Astrocyte (in vitro differentiated cells and primary cell): ENCODE measurements around the gene BAHCC1. TPM values are rescaled to one million over a fixed set of nuclear protein-coding genes. Genes with fewer than 3 reads are reported as not detected.
A peak's percentile ranks its signal among the peaks of the same experiment; 100 is the strongest.

Source experiments
- DNase-seq: peaks from one replicate; pipeline ENCODE4 v3.0.0-alpha.2; 2010; ENCODE audit warnings: low read depth
- FAIRE-seq: peaks from 2 replicates; lab custom pipeline; 2011; peaks lifted over from hg19 to GRCh38; lab: Jason Lieb, UNC
- H2AFZ ChIP-seq: 2 replicates; pipeline ENCODE4 v1.6.0; 2012; ENCODE audit warnings: low read depth, low read length, inconsistent platforms
- H3K27ac ChIP-seq: 2 replicates; pipeline ENCODE4 v1.5.1; 2011; ENCODE audit warnings: low read depth, low read length, inconsistent platforms
- H3K27me3 ChIP-seq: 2 replicates; pipeline ENCODE4 v1.6.0; 2011; ENCODE audit warnings: low read length, inconsistent platforms; ENCODE audit not compliant: insufficient read depth
- H3K36me3 ChIP-seq: 2 replicates; pipeline ENCODE4 v1.5.1; 2011; ENCODE audit warnings: low read length, inconsistent platforms; ENCODE audit not compliant: insufficient read depth
- H3K4me1 ChIP-seq: 2 replicates; pipeline ENCODE4 v1.5.1; 2011; ENCODE audit warnings: low read length, inconsistent platforms; ENCODE audit not compliant: insufficient read depth
- H3K4me2 ChIP-seq: 2 replicates; pipeline ENCODE4 v1.6.0; 2012; ENCODE audit warnings: low read length, inconsistent platforms
- H3K4me3 ChIP-seq: 2 replicates; pipeline ENCODE4 v1.5.1; 2011; ENCODE audit warnings: low read depth, mild to moderate bottlenecking, low read length, inconsistent platforms; ENCODE audit not compliant: insufficient read depth
- H3K79me2 ChIP-seq: 2 replicates; pipeline ENCODE4 v1.6.0; 2012; ENCODE audit warnings: mild to moderate bottlenecking, low read length, inconsistent platforms; ENCODE audit not compliant: insufficient read depth
- H3K9ac ChIP-seq: 2 replicates; pipeline ENCODE4 v1.6.0; 2012; ENCODE audit warnings: mild to moderate bottlenecking, low read length, inconsistent platforms
- H3K9me3 ChIP-seq: 2 replicates; pipeline ENCODE4 v1.5.1; 2012; ENCODE audit warnings: low read depth, mild to moderate bottlenecking, low read length, inconsistent platforms; ENCODE audit not compliant: insufficient read depth
- H4K20me1 ChIP-seq: 2 replicates; pipeline ENCODE4 v1.6.0; 2012; ENCODE audit warnings: low read length, inconsistent platforms; ENCODE audit not compliant: insufficient read depth
- H3K27ac Mint-ChIP-seq: one replicate; pipeline ENCODE4 v1.8.0; 2021; ENCODE audit warnings: mild to moderate bottlenecking, mixed read lengths; ENCODE audit not compliant: unreplicated experiment
- H3K27me3 Mint-ChIP-seq: one replicate; pipeline ENCODE4 v1.8.0; 2021; ENCODE audit warnings: low read depth, mixed read lengths; ENCODE audit not compliant: unreplicated experiment
- H3K36me3 Mint-ChIP-seq: one replicate; pipeline ENCODE4 v1.8.0; 2021; ENCODE audit warnings: low read depth, mixed read lengths; ENCODE audit not compliant: unreplicated experiment
- H3K4me1 Mint-ChIP-seq: one replicate; pipeline ENCODE4 v1.8.0; 2021; ENCODE audit warnings: low read depth, mixed read lengths; ENCODE audit not compliant: unreplicated experiment
- H3K4me3 Mint-ChIP-seq: one replicate; pipeline ENCODE4 v1.8.0; 2021; ENCODE audit warnings: mild to moderate bottlenecking, moderate library complexity, mixed read lengths; ENCODE audit not compliant: unreplicated experiment
- H3K9me3 Mint-ChIP-seq: one replicate; pipeline ENCODE4 v1.8.0; 2021; ENCODE audit warnings: mild to moderate bottlenecking, mixed read lengths; ENCODE audit not compliant: unreplicated experiment
- EZH2 ChIP-seq: IDR thresholded peaks from 2 replicates; pipeline ENCODE4 v1.6.1; 2012; ENCODE audit warnings: mild to moderate bottlenecking, low read length, inconsistent platforms; ENCODE audit not compliant: insufficient read depth
- total RNA-seq: library from RNA; stranded (reverse); gene quantifications from 2 replicates; pipeline ENCODE4 v1.2.1, GENCODE V29; 2021
- TF ChIP-seq, protein P1 (sequence below): IDR thresholded peaks from 2 replicates; pipeline ENCODE4 v1.5.1; 2011; ENCODE audit warnings: low read depth, mild to moderate bottlenecking, inconsistent platforms, low read length, moderate library complexity; ENCODE audit not compliant: insufficient read depth

Gene BAHCC1
- total RNA-seq, 1 donor from 2014 or later = 18.5 TPM

DNA sequence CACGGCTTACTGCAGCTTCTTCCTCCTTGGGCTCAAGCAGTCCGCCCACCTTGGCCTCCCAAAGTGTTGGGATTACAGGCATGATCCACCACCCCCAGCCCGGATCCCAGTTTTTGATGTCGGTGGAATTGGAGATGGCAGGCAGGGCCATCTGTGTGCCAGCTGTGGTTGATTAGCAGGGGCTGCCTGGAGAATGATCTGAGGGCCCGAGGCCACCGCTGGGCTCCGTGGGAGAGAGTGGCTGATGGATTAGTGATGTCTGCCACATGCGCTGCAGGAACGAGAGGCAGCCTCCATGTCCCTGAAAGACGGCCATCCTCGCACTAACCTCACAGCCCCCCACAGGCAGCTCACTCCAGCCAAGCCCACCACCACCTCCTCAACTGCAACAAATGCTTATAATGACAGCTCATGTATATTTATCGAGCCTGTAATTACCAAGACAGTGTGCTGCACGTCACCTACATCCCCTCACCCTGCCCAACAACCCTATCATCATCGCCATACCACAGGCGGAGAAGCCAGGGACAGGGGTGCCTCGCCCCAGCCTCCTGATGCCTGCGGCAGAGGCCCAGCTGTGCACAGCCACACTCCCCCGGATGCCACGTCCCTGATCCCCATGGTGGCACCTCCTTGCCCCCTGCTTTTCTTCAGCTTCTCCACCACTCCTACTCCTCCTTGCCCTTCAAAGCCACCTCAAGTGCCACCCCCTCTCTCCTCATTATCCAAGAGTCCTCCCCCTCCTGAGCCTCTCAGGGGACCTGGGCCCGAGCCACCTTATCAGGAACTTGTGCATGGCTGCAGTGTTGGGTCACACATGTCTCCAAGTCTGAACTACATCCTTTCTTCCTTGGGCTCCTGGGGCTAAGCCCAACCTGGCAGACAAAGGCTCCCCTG lies 84.2 kb downstream of the BAHCC1 start:
- Mint-ChIP-seq H3K36me3 (no peaks in the 10 kb centered on the region), H3K4me1 (peaks cover 4% of the 10 kb centered on the region), H3K4me3 (no peak overlapping the region), H3K27me3 (peaks cover 53% of the 10 kb centered on the region), H3K27ac (no peak overlapping the region), H3K9me3 (no peaks in the 10 kb centered on the region)
- FAIRE-seq (no peak), DNase-seq (no peak)
- Histone ChIP-seq H3K9me3 (no peaks in the 10 kb centered on the region), H3K4me1 (peaks cover 14% of the 10 kb centered on the region), H3K4me3 (no peak overlapping the region), H3K79me2 (no peaks in the 10 kb centered on the region), H3K27ac (no peak overlapping the region), H3K9ac (no peak overlapping the region), H3K4me2 (no peak overlapping the region), H4K20me1 (no peaks in the 10 kb centered on the region), H3K27me3 (no peaks in the 10 kb centered on the region), H3K36me3 (no peaks in the 10 kb centered on the region), H2AFZ (no peak overlapping the region)
- no peak for TF ChIP-seq EZH2
- TF ChIP-seq, protein P1, sequence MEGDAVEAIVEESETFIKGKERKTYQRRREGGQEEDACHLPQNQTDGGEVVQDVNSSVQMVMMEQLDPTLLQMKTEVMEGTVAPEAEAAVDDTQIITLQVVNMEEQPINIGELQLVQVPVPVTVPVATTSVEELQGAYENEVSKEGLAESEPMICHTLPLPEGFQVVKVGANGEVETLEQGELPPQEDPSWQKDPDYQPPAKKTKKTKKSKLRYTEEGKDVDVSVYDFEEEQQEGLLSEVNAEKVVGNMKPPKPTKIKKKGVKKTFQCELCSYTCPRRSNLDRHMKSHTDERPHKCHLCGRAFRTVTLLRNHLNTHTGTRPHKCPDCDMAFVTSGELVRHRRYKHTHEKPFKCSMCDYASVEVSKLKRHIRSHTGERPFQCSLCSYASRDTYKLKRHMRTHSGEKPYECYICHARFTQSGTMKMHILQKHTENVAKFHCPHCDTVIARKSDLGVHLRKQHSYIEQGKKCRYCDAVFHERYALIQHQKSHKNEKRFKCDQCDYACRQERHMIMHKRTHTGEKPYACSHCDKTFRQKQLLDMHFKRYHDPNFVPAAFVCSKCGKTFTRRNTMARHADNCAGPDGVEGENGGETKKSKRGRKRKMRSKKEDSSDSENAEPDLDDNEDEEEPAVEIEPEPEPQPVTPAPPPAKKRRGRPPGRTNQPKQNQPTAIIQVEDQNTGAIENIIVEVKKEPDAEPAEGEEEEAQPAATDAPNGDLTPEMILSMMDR = no peak

DNA sequence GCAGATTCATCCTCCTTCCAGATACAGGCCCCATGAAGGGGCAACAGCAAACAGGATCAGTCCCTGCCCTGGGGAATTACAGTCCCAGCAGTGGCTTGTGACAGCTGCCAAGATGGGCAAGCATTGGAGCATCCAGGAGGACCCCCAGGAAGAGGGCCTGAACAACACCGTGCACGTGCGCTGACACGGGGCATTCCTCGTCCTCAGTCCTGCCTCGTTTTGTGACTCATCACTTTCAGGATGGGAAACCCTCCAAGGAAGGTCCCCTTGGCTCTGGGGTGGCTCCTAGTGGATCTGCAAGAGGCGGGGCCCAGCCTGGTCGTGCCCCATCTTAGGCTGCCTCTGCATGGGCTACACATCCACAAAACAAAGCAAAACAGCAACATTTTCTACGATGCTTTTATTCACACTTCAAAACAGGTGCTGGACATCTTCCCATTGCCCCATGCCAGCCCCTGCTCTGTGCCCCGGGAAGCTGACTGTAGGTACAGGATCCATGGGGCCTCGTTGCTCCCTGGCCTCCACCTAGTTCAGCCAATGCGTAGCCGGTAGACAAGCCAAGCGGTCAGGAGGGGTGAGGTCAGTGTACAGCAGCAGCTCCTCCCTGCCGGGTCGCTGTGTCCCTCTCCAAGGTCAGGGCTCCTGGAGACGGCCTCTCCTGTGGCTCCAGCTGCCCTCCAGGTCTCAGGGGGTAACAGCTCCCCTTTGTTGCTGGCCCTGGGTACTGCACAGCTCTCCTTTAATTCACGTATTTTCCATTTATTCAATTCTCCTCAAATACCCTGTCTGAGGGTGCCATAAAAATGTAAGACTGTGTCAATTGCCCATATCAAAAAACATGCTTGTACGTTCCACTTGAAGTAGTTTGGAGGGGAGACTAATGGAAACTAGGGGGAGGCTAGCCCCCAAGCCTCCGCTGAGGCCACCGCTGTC lies 85.1 kb downstream of the BAHCC1 start:
- H3K4me3 Mint-ChIP-seq = peak overlapping the region; percentile 37

More for the DNA sequence above, 85.1 kb downstream of the BAHCC1 start:
- peak overlapping the region; percentile 64 for H2AFZ ChIP-seq
- Mint-ChIP-seq H3K4me1 (peaks cover 4% of the 10 kb centered on the region), H3K27me3 (peaks cover 47% of the 10 kb centered on the region), H3K36me3 (no peaks in the 10 kb centered on the region), H3K27ac (no peak overlapping the region), H3K9me3 (no peaks in the 10 kb centered on the region)
- H3K9ac ChIP-seq = no peak overlapping the region
- no peak overlapping the region for H3K27ac ChIP-seq
- no peaks in the 10 kb centered on the region for H3K27me3 ChIP-seq
- TF ChIP-seq EZH2 = no peak
- TF ChIP-seq, protein P1 = no peak
- no peaks in the 10 kb centered on the region for H4K20me1 ChIP-seq
- H3K4me1 ChIP-seq = peaks cover 14% of the 10 kb centered on the region
- DNase-seq (peak; percentile 53), FAIRE-seq (no peak)
- no peak overlapping the region for H3K4me3 ChIP-seq
- no peaks in the 10 kb centered on the region for H3K36me3 ChIP-seq
- H3K4me2 ChIP-seq = peak overlapping the region; percentile 82
- no peaks in the 10 kb centered on the region for H3K9me3 ChIP-seq
- H3K79me2 ChIP-seq = no peaks in the 10 kb centered on the region
